Mesothelial cell of epicardium (in vitro differentiated cells): ENCODE results near the gene IMP3. TPM values are rescaled to one million over a fixed set of nuclear protein-coding genes. Genes with fewer than 3 reads are reported as not detected.

Experiments used
- DNase-seq, 2 experiments: peaks; one replicate each; pipeline ENCODE4 v3.0.0; 2021; ENCODE audit warnings: low spot score in 2 of 2; ENCODE audit not compliant: unreplicated experiment in 2 of 2
- H3K27ac Mint-ChIP-seq: 2 replicates; pipeline ENCODE4 v1.8.0; 2021; ENCODE audit warnings: mixed read lengths
- H3K27me3 Mint-ChIP-seq: 2 replicates; pipeline ENCODE4 v1.8.0; 2021; ENCODE audit warnings: low read depth, mixed read lengths
- H3K36me3 Mint-ChIP-seq: 2 replicates; pipeline ENCODE4 v1.8.0; 2021; ENCODE audit warnings: mixed read lengths
- H3K4me1 Mint-ChIP-seq: 2 replicates; pipeline ENCODE4 v1.8.0; 2021; ENCODE audit warnings: mixed read lengths
- H3K4me3 Mint-ChIP-seq: 2 replicates; pipeline ENCODE4 v1.8.0; 2021; ENCODE audit warnings: mild to moderate bottlenecking, moderate library complexity, mixed read lengths
- H3K9me3 Mint-ChIP-seq: 2 replicates; pipeline ENCODE4 v1.8.0; 2021; ENCODE audit warnings: mixed read lengths
- CTCF ChIP-seq: fragments of 200-600 bp; sonication (generic); IDR thresholded peaks from one replicate; pipeline ENCODE4 v1.5.0; 2021; ENCODE audit warnings: antibody characterized with exemption; ENCODE audit not compliant: unreplicated experiment
- total RNA-seq: library from RNA; stranded (reverse); gene quantifications from 3 replicates; pipeline ENCODE4 v1.2.1, GENCODE V29; 2021

Gene IMP3
- total RNA-seq, 1 donor from 2014 or later: 38.6 TPM

GRCh38 chr15:75620058-75620820 lies 19.8 kb downstream of the IMP3 start:
- H3K4me3 Mint-ChIP-seq: no peak overlapping the region
- no peaks in the 10 kb centered on the region for H3K27me3 Mint-ChIP-seq
- H3K27ac Mint-ChIP-seq: no peak overlapping the region
- no peak for TF ChIP-seq CTCF
- no peaks in the 10 kb centered on the region for H3K4me1 Mint-ChIP-seq
- DNase-seq: no peak
- peaks cover 12% of the 10 kb centered on the region for H3K36me3 Mint-ChIP-seq
- H3K9me3 Mint-ChIP-seq: no peaks in the 10 kb centered on the region

- Mint-ChIP-seq H3K9me3 (no peaks in the 10 kb centered on the region), H3K27me3 (no peaks in the 10 kb centered on the region), H3K36me3 (peaks cover 33% of the 10 kb centered on the region), H3K4me1 (no peaks in the 10 kb centered on the region), H3K4me3 (no peak overlapping the region), H3K27ac (no peak overlapping the region)
- no peak for TF ChIP-seq CTCF
- DNase-seq: no peak
These were observed 23.3 kb downstream of the IMP3 start for GRCh38 chr15:75616766-75617165.

- H3K4me3 Mint-ChIP-seq: no peak overlapping the region
- no peak overlapping the region for H3K27ac Mint-ChIP-seq
- peaks cover 33% of the 10 kb centered on the region for H3K36me3 Mint-ChIP-seq
- no peak for TF ChIP-seq CTCF
- DNase-seq: no peak
- H3K9me3 Mint-ChIP-seq: no peaks in the 10 kb centered on the region
- no peaks in the 10 kb centered on the region for H3K4me1 Mint-ChIP-seq
- H3K27me3 Mint-ChIP-seq: no peaks in the 10 kb centered on the region
These were observed 33.0 kb downstream of the IMP3 start for GRCh38 chr15:75606711-75607699.

GRCh38 chr15:75606026-75606425 lies 34.0 kb downstream of the IMP3 start:
- TF ChIP-seq CTCF: no peak
- no peaks in the 10 kb centered on the region for H3K9me3 Mint-ChIP-seq
- no peak overlapping the region for H3K27ac Mint-ChIP-seq

GRCh38 chr15:75599401-75599800 lies 40.6 kb downstream of the IMP3 start:
- H3K36me3 Mint-ChIP-seq: peaks cover 30% of the 10 kb centered on the region
- H3K27ac Mint-ChIP-seq: no peak overlapping the region
- H3K4me3 Mint-ChIP-seq: no peak overlapping the region
- H3K27me3 Mint-ChIP-seq: no peaks in the 10 kb centered on the region
- no peaks in the 10 kb centered on the region for H3K4me1 Mint-ChIP-seq
- TF ChIP-seq CTCF: no peak
- no peaks in the 10 kb centered on the region for H3K9me3 Mint-ChIP-seq
- DNase-seq: no peak

More at GRCh38 chr15:75606026-75606425, 34.0 kb downstream of the IMP3 start:
- Mint-ChIP-seq H3K4me3 (no peak overlapping the region), H3K27me3 (no peaks in the 10 kb centered on the region), H3K4me1 (no peaks in the 10 kb centered on the region), H3K36me3 (peaks cover 35% of the 10 kb centered on the region)
- DNase-seq: no peak
